NCI-H1092 (cell line): ENCODE measurements around the gene PJA1.
A peak's percentile ranks its signal among the peaks of the same experiment; 100 is the strongest.

Experiments
- DNase-seq: peaks from one replicate; lab custom pipeline; 2025; lab: John Stamatoyannopoulos, UW

PJA1 gene

DNA sequence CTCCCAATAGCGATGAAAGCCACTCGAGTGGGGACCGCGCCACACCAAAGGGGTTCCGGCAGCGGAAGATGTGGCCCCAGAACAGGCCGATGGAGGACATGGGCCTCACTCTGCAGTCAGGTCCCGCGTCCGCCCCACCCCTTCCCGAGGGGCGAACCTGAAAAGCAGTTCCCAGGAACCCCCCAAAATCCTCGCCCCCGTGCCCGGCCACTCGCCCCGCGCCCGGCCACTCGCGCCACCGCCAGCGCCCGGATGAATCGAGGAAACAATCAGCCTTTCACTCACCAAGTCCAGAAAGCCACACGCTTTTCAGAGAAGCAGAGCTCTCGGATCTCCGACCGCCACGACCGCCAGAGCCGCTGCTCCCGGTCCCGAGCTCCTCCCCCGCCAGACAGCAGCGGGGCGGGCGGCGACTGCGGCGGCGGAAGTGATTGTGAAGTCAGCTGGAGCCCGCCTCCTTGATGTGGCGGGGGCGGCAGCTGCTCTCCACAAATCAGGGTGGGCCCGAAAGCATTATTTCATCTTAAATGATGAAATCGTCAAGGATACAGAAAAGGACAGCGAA is at the start of gene PJA1:
Gene PJA1, minus strand, starts transcription at position 367 of the 565 bp plus-strand sequence. CDS start 2,380 bp downstream, outside the sequence.
- DNase-seq, result peak; percentile 74

DNA sequence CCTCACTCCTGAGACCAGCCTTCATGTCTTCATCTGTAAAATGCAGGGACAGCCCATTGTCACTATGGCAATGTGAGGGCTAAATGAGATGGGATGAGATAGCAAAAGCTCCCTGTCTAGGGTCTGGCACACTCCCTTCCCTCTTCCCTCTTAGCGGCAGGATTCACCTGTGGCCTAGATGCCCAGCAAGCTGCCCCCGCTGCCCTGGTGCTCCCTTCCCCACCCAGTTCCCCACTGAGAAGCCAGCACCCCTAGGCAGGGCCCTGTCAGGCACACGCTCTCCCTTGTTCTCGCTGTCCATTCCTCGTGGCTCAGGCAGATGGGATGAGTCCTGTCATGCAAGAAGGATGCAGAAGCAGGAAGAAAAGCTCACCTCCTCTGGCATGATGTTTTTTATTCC is 49.2 kb upstream of the PJA1 start:
- DNase-seq, result no peak

GRCh38 chrX:69211701-69212100 is 46.4 kb upstream of the PJA1 start:
- DNase-seq, result no peak

- no peak for DNase-seq
Measured at GRCh38 chrX:69210581-69210980, 45.3 kb upstream of the PJA1 start.

- DNase-seq, result no peak
Measured at GRCh38 chrX:69207216-69207615, 42.0 kb upstream of the PJA1 start.

- DNase-seq, result no peak
Measured at GRCh38 chrX:69203638-69204037, 38.4 kb upstream of the PJA1 start.

- no peak for DNase-seq
Measured at GRCh38 chrX:69197690-69198089, 32.4 kb upstream of the PJA1 start.

GRCh38 chrX:69196666-69197065 is 31.4 kb upstream of the PJA1 start:
- DNase-seq, result no peak

DNA sequence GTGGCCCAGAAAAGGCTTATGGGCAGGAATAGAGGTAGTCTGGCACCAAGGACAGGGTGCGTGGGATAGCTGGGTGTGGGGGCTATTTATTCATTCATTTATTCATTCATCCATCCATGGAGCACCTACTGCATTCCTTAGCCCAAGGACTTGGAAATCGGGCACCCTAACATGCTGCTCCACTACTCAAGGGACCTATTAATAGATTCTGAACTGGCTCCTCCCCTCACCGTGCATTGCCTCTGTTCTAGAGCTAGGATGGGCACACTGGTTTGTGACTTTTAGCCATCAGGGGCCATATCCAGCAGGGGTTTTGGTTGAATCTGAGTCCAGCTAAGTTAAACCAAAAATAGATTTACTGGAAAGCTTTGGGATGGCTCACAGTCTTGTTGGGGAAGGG is 30.6 kb upstream of the PJA1 start:
- DNase-seq, result no peak

- DNase-seq, result no peak
Measured at GRCh38 chrX:69195192-69195591, 29.9 kb upstream of the PJA1 start.

- no peak for DNase-seq
Measured at GRCh38 chrX:69192603-69193002, 27.4 kb upstream of the PJA1 start.

DNA sequence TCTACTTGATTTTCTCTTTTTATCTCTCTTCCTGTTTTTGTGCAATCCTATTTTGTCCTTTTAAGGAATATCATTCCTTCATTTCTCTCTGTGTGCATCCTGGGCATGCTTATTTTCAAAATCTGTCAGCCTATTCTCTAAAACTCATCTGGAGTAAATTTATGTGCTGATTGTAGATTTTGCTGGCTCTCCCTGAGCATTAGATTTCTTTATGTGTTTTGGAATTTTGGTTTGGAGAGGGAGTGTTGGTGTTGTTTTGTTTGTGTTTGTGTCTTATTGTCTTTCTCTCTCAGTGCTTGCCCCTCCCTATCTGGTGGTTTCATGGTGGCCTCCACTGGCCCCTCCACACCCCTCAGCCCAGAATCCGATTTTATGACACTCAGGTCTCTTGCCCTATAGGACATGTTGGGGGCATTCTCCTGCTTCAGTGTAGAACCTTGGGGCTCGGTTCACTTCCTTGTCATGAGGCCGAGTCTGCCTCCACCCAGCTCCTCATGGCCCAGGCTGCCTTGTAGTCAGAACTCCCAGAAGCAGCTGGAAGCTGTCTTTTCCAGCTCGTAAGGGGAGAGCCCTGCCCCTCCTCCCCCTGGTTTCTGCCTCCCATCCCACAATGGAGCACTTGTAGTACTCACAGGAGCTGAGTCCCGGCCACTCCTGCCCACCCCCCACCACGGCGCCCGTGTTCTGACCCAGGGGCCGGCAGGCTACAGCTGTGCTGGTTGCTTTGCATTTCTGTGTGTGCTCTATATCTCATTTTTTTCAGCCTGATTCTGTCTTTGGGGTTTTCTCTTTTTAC is 24.5 kb upstream of the PJA1 start:
- DNase-seq, result no peak

GRCh38 chrX:69186651-69187050 is 21.4 kb upstream of the PJA1 start:
- no peak for DNase-seq

DNA sequence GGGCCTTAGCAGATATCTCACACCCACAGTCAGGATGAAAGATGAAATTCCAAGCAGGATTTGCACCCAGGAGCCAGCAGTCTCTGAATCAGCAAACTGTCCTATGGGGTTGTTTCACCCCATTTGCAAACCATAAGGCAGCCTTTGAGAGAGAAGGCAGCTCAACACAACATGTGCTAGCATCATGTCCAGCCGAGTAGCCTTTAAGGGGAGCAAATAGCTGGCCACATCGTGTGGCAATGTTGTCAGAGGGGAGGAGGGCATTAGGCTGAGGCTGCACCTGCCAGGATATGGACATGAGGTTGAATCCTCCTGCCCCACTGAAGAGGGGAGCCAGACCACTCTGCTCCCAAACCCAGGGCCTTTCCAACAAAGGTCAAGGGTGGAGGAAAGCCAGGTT is 20.6 kb upstream of the PJA1 start:
- DNase-seq, result no peak

GRCh38 chrX:69185141-69185540 is 19.9 kb upstream of the PJA1 start:
- no peak for DNase-seq

- DNase-seq, result no peak
Measured at GRCh38 chrX:69182818-69183380, 17.6 kb upstream of the PJA1 start.

DNA sequence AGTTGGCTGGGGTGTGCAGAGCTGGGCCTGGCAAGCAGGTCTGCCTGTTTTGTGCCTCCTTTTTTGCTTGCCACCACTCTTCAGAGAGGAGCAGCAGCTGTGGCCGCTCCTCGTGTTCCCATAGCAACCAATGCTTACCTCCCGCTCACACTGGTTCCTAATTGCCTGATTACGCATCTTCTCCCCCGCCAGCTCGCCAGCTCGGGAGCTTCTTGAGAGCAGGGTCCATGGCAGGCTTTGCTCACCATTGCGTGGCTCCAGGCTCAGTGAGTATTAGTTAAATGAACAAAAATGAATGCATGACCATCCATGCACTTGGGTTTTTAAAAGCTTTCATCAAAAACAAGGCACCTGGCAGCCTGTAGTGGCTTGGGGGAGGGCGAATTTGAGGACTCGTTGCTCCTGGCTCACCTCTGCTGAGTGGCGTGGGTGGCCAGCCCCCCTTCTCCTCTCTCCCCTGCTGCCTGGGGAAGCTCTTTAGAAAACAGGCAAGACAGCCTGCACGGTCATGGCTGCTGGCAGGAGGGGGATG is 14.2 kb upstream of the PJA1 start:
- peak; percentile 94 for DNase-seq

DNA sequence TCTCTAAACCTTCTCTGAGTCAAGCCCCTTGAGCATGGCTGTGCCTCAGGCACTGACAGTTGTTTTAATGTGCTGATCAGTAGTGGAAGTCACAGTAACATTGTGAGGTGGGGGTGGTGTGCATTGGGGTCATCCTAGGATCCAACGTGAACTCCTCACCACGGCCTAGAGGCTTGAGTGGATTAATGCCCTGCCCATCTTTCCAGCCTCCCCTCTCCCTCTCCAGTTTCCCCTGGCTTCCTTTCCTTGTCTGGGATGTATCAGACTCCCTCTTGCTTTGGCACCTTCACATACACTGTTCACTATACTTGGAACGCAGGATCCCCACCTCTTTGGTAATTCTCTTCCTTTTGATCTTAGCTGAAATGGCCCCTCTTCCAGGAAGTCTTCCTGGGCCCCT is 13.3 kb upstream of the PJA1 start:
- no peak for DNase-seq

DNA sequence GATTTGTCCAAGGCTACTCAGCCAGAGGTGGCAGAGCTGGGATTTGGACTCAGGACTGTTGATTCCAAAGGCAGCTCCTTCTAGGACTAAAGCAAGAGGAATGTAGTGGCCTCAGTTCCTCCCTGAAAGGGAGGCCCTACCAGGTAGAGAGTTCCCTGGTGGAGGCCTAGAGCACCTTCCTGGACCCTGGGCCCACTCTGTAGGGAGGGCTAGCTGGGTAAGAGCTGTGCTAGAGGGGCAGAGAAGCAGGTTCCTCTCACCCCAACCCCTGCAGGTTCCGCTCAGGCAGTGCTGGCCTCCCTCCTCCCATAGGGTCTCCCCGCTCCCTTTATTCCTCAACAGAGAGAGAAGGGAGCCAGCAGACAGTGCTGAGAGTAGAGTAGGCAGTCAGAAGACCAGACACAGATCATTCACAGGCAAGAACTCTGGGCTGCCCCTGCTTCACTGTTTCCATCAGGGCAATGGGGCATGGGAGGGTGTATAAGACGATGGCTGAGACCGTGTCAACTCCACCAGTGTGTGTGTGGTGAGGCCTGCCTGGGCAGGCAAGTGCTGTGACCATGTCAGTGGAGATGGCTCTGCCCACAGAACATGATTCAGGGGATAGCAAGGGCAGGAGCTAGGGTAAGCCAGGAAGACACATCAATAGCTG is 12.4 kb upstream of the PJA1 start:
- no peak for DNase-seq

GRCh38 chrX:69176053-69176452 is 10.8 kb upstream of the PJA1 start:
- DNase-seq, result no peak

DNA sequence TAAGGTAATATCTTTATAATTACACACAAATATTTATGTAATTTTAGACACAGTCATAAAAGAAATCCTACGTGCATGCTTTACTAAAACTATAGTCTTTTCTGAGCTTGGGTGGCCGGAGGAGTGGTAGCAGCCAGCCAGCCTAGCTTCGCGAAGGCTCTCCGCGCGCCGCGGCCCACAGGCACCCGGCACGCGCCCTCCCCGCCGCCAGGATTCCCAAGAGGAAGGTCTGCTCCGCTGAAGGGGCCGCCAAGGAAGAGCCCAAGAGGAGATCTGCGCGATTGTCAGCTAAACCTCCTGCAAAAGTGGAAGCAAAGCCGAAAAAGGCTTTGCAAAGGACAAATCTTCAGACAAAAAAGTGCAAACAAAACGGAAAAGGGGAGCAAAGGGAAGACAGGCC is 8.7 kb upstream of the PJA1 start:
- no peak for DNase-seq

DNA sequence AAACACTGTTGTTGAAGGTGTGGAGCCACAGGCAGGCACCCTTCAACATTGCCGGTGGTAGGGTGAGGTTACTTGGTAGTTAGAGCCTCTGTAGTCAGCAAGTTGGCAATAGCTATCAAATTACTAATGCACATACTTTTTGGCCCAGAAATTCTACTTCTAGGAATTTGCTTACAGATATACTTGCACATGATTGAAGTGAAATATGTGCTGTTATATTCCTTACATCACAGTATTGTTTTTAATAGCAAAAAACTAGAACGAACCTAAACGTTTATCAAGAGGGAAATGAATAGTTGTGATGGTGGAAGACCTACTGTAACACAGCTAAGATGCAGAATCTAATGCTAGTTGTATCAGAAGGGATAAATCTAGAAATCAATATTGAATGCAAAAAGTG is 7.7 kb upstream of the PJA1 start:
- DNase-seq, result no peak

DNA sequence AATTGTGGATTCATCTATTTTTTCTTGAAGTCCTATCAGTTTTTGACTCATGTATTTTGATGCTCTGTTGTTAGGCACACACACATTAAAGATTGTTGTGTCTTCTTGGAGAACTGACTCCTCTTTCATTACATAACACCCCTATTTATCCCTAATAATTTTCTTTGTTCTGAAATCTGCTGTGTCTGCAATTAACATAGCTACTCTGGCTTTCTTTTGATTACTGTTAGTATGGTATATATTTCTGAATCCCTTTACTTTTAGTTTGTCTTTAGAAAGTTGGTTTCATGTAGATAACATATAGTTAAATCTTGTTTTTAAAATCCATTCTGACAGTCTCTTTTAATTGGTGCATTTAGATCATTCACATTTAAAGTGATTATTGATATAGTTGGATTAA is 5.1 kb upstream of the PJA1 start:
- no peak for DNase-seq
